Measurements from ENCODE around the gene IL20RB.

DNA sequence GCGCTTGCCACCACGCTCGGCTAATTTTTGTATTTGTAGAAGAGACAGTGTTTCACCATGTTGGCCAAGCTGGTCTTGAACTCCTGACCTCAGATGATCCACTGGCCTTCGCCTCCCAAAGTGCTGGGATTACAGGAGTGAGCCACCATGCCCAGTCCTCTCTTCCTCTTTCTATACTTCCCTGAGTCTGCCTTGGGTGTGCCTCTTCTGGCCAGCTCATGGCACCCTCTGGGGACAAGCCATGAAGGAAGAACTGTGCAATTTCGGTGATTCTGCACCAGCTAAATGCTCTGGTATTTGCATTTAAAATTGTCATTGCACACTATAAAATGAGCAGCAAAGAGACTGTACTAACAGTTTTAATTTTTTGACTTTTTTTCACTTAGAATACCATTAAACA lies 66.6 kb downstream of the IL20RB start:
- TF ChIP-seq EZH2 (IDR thresholded peaks at IDR 0.05) = no peak
- no peak for TF ChIP-seq POLR2AphosphoS5 (IDR thresholded peaks at IDR 0.05; ENCODE audit: borderline replicate concordance, low read depth, low read length)
